HepG2 (cell line): ENCODE results near the gene SSC4D. TPM values are rescaled to one million over a fixed set of nuclear protein-coding genes. Genes with fewer than 3 reads are reported as not detected.
A peak's percentile ranks its signal among the peaks of the same experiment; 100 is the strongest.
"Not testable (repeated sequence)": the region's sequence is repeated elsewhere in the genome, so short reads cannot be mapped to it uniquely, and the experiment has no call there.

Source experiments
- ATAC-seq: fragments of 200-7000 bp; cut with Tn5 transposase; 3 replicates; pipeline ENCODE4 v1.9.1; 2020; ENCODE audit warnings: mild to moderate bottlenecking, moderate library complexity
- BruUV-seq: library from RNA; stranded (reverse); fragments of 400-500 nt; replicated peaks from 2 replicates; lab custom pipeline; 2021; lab: Mats Ljungman, UMichigan
- CTCF ChIA-PET: fragments of 300-600 bp; formaldehyde crosslinking; extraction: SDS; loops from one replicate; lab custom pipeline; 2021; ENCODE audit warnings: low total read pairs, inconsistent platforms, low intra/inter-chr PET ratio; lab: Yijun Ruan, JAX
- POLR2A ChIA-PET: fragments of 350-600 bp; sonication (Branson Sonifier 250); formaldehyde crosslinking; loops from one replicate; lab custom pipeline; 2020; ENCODE audit warnings: antibody characterized with exemption, inconsistent platforms; lab: Yijun Ruan, JAX
- DNase-seq: peaks from one replicate; pipeline ENCODE4 v3.0.0-alpha.2; 2015; ENCODE audit warnings: low spot score
- FAIRE-seq: peaks from 3 replicates; lab custom pipeline; 2011; peaks lifted over from hg19 to GRCh38; lab: Jason Lieb, UNC
- H2AFZ ChIP-seq: one replicate; pipeline ENCODE4 v1.6.1; 2011; ENCODE audit warnings: low read length, inconsistent platforms
- H3K27ac ChIP-seq: fragments of 300-600 bp; 3 replicates; pipeline ENCODE4 v1.8.0; 2011; ENCODE audit warnings: mixed run types, mild to moderate bottlenecking, mixed read lengths, low read length, inconsistent platforms; ENCODE audit not compliant: insufficient read depth; ENCODE audit errors: extremely low read length
- H3K27me3 ChIP-seq, 2 experiments: fragments of 200-600 bp in 1 of 2; 2 replicates in 1 of 2; 3 replicates in 1 of 2; pipeline versions ENCODE4 v1.6.0 to v1.8.0; 2011; ENCODE audit warnings: low read length in 2 of 2, mild to moderate bottlenecking in 2 of 2, moderate library complexity in 2 of 2, inconsistent platforms in 1 of 2; ENCODE audit not compliant: insufficient read depth in 2 of 2, control insufficient read depth in 1 of 2
- H3K36me3 ChIP-seq, 2 experiments: fragments of 200-600 bp in 1 of 2; replicated peaks in 1 of 2; 2 replicates in 1 of 2; 3 replicates in 1 of 2; pipeline versions ENCODE4 v1.5.1 to v1.8.0; 2011; ENCODE audit warnings: low read length in 2 of 2, inconsistent platforms in 1 of 2; ENCODE audit not compliant: insufficient read depth in 2 of 2, control insufficient read depth in 1 of 2
- H3K4me1 ChIP-seq: 2 replicates; pipeline ENCODE4 v1.5.1; 2012; ENCODE audit warnings: low read length, inconsistent platforms; ENCODE audit not compliant: insufficient read depth
- H3K4me2 ChIP-seq: 2 replicates; pipeline ENCODE4 v1.6.0; 2011; ENCODE audit warnings: low read depth, low read length, inconsistent platforms
- H3K4me3 ChIP-seq, 3 experiments: fragments of 200-600 bp in 1 of 3; sonication (generic), shearing (Covaris generic) in 1 of 3; replicated peaks in 1 of 3; 2 replicates each; pipeline ENCODE4 v1.5.1; 2011 to 2016; ENCODE audit warnings: low read length in 3 of 3, inconsistent platforms in 2 of 3, low read depth in 2 of 3, mild to moderate bottlenecking in 2 of 3, control low read depth in 1 of 3, mixed read lengths in 1 of 3; ENCODE audit not compliant: insufficient read depth in 1 of 3
- H3K79me2 ChIP-seq: one replicate; pipeline ENCODE4 v1.6.1; 2011; ENCODE audit warnings: low read length, inconsistent platforms; ENCODE audit not compliant: insufficient read depth
- H3K9ac ChIP-seq: 2 replicates; pipeline ENCODE4 v1.6.0; 2011; ENCODE audit warnings: mild to moderate bottlenecking, low read depth, low read length, inconsistent platforms; ENCODE audit not compliant: insufficient read depth
- H3K9me3 ChIP-seq: 2 replicates; pipeline ENCODE4 v1.5.1; 2012; ENCODE audit warnings: mild to moderate bottlenecking, low read length
- H4K20me1 ChIP-seq: 2 replicates; pipeline ENCODE4 v1.6.0; 2011; ENCODE audit warnings: inconsistent platforms, mild to moderate bottlenecking, low read length, moderate library complexity; ENCODE audit not compliant: insufficient read depth
- FOXA1 ChIP-seq, 2 experiments: fragments of 450-650 bp in 1 of 2; sonication (generic) in 1 of 2; formaldehyde crosslinking in 1 of 2; IDR thresholded peaks; 2 replicates each; pipeline versions ENCODE4 v1.4.0 to v1.6.1; 2016 to 2020; ENCODE audit warnings: missing genetic modification reagents in 1 of 2
- ZNF143 ChIP-seq: sonication (generic); formaldehyde crosslinking; IDR thresholded peaks from 2 replicates; pipeline ENCODE4 v1.4.0; 2020; ENCODE audit warnings: missing genetic modification reagents
- ZNF251 ChIP-seq: sonication (generic); formaldehyde crosslinking; IDR thresholded peaks from 2 replicates; pipeline ENCODE4 v1.9.0; 2021; ENCODE audit warnings: mild to moderate bottlenecking, missing genetic modification reagents
- ZNF333 ChIP-seq: sonication (generic); formaldehyde crosslinking; IDR thresholded peaks from 2 replicates; pipeline ENCODE4 v1.4.0; 2020; ENCODE audit warnings: mild to moderate bottlenecking, missing genetic modification reagents, borderline replicate concordance
- ZSCAN21 ChIP-seq: sonication (generic); formaldehyde crosslinking; IDR thresholded peaks from 2 replicates; pipeline ENCODE4 v1.8.0; 2022; ENCODE audit warnings: mild to moderate bottlenecking, missing genetic modification reagents, moderate library complexity, borderline replicate concordance
- WGBS: methylation state at CpG from one replicate; pipeline ENCODE4 v1.1.6; 2017; ENCODE audit warnings: low lambda C conversion rate; 5-methylcytosine and 5-hydroxymethylcytosine counted together
- in situ Hi-C: cut with HindIII; loops from 2 replicates; pipeline ENCODE4 v1.10.0; 2017; ENCODE audit warnings: low pct_unique_long_range_greater_than_20kb; ENCODE audit not compliant: extremely low pct_ligation_motif_present
- intact Hi-C: fragments of 100-400 bp; cut with micrococcal nuclease; formaldehyde crosslinking; loops from one replicate; pipeline ENCODE4 v1.10.0; 2022; ENCODE audit not compliant: unreplicated experiment
- polyA plus RNA-seq, 8 experiments: library from polyadenylated mRNA; depleted of rRNA in 3 of 8; stranded (reverse) in 7 of 8; unstranded in 1 of 8; fragments of >200 nt; fragmentation: Illumina TruSeq in 4 of 8; extraction: Trizol in 4 of 8; gene quantifications; 2 replicates each; pipeline versions ENCODE4 v1.2.1 to v1.2.3, GENCODE V29; 2011 to 2016; ENCODE audit warnings: low read depth in 4 of 8, missing spikeins in 1 of 8, mixed read lengths in 1 of 8; ENCODE audit not compliant: insufficient read depth in 1 of 8
- total RNA-seq, 5 experiments: library from RNA; depleted of rRNA; stranded (reverse); fragments of >200 nt; fragmentation: Illumina TruSeq; extraction: Trizol; gene quantifications; 2 replicates each; pipeline ENCODE4 v1.2.3, GENCODE V29; 2016; ENCODE audit warnings: low read depth in 1 of 5
- TF ChIP-seq, protein P1 (sequence below): sonication (generic); formaldehyde crosslinking; IDR thresholded peaks from 2 replicates; pipeline ENCODE4 v1.5.0; 2020; ENCODE audit warnings: mild to moderate bottlenecking, missing genetic modification reagents
- TF ChIP-seq, protein P2 (sequence below): sonication (generic); formaldehyde crosslinking; IDR thresholded peaks from 2 replicates; pipeline ENCODE4 v1.5.0; 2020; ENCODE audit warnings: mild to moderate bottlenecking, missing genetic modification reagents

The SSC4D gene
- total and polyA plus RNA-seq, 2 of the 13 experiments (the other 11 are each of a cell fraction or from before 2014, with no cell fraction given) = 33.3 to 63.8 TPM

DNA sequence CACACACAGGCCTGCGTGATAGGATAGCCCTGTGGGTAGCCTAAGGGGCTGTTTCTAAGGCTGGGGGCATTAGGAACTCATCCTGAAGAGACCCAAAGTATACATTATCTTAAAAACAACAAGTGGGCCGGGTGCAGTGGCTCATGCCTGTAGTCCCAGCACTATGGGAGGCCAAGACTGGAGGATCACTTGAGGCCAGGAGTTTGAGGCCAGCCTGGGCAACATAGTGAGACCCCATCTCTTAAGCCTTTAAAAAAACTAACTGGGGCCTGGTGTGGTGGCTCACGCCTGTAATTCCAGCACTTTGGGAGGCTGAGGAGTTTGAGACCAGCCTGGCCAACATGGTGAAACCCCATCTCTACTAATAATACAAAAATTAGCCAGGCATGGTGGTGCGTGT, 16.1 kb upstream of the SSC4D start:
- intact Hi-C loops, CTCF ChIA-PET, BruUV-seq, in situ Hi-C loops, H2AFZ ChIP-seq, H3K9me3 ChIP-seq, DNase-seq, H3K9ac ChIP-seq, H3K4me3 ChIP-seq, H3K27ac ChIP-seq, H3K4me2 ChIP-seq, ATAC-seq, H4K20me1 ChIP-seq, H3K79me2 ChIP-seq, FAIRE-seq, POLR2A ChIA-PET, H3K36me3 ChIP-seq: not testable (repeated sequence)
- peaks cover 24% of the 10 kb centered on the region; the same call in 1 of the 2 replicates for H3K4me1 ChIP-seq
- TF ChIP-seq, protein P1, sequence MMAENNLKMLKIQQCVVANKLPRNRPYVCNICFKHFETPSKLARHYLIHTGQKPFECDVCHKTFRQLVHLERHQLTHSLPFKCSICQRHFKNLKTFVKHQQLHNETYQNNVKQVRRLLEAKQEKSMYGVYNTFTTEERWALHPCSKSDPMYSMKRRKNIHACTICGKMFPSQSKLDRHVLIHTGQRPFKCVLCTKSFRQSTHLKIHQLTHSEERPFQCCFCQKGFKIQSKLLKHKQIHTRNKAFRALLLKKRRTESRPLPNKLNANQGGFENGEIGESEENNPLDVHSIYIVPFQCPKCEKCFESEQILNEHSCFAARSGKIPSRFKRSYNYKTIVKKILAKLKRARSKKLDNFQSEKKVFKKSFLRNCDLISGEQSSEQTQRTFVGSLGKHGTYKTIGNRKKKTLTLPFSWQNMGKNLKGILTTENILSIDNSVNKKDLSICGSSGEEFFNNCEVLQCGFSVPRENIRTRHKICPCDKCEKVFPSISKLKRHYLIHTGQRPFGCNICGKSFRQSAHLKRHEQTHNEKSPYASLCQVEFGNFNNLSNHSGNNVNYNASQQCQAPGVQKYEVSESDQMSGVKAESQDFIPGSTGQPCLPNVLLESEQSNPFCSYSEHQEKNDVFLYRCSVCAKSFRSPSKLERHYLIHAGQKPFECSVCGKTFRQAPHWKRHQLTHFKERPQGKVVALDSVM (CRISPR knock-in tag) = peak; percentile 52; the same call in 1 of the 2 replicates
- peaks cover 5 to 24% of the 10 kb centered on the region in 2 experiments; a peak in 3 of 5 replicates for H3K27me3 ChIP-seq
- WGBS = 53% methylated on average over 3 of the region's 4 CpGs

DNA sequence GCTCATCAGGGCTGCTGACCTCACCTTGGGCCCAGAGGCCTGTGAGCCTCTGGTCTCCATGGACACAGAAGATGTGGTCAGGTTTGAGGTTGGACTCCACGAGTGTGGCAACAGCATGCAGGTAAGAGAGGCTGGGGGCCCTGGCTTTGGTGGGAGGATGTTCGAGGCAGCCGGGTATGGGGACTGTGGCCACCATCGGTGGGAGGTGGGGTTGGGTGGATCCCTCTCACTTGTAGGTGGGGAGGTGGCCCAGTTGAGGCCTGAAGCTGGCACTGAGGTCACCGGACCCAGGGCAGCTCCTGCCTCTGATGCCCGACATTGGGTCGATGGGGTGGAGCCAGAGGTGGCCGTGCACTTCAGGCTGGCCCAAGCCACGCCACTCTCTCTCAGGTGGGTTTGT, 15.7 kb upstream of the SSC4D start:
- in situ Hi-C loops = no loop called here
- peaks cover 5 to 24% of the 10 kb centered on the region in 2 experiments; a peak in 3 of 5 replicates for H3K27me3 ChIP-seq
- H3K9me3 ChIP-seq = no peaks in the 10 kb centered on the region
- no peak overlapping the region for H3K4me2 ChIP-seq
- no peak overlapping the region for H3K27ac ChIP-seq
- peaks cover 24% of the 10 kb centered on the region; the same call in 1 of the 2 replicates for H3K4me1 ChIP-seq
- 18% methylated on average over 5 of the region's 9 CpGs for WGBS
- ChIA-PET CTCF (no interaction called here), POLR2A (no interaction called here)
- no TSS peak for BruUV-seq
- FAIRE-seq = no peak
- intact Hi-C loops = no loop called here
- H3K36me3 ChIP-seq = no peaks in the 10 kb centered on the region
- no peak overlapping the region for H3K4me3 ChIP-seq
- ATAC-seq = no peak
- H3K79me2 ChIP-seq = no peaks in the 10 kb centered on the region
- no peak overlapping the region for H3K9ac ChIP-seq
- no peaks in the 10 kb centered on the region for H4K20me1 ChIP-seq
- DNase-seq = no peak
- no peak overlapping the region for H2AFZ ChIP-seq
- TF ChIP-seq ZNF333 (no peak), ZSCAN21 (no peak), FOXA1 (IDR thresholded peaks at IDR 0.05) (no peak), FOXA1 (CRISPR knock-in tag; IDR thresholded peaks at IDR 0.05) (no peak), ZNF251 (CRISPR knock-in tag) (no peak), ZNF143 (no peak)
- TF ChIP-seq, protein P2, sequence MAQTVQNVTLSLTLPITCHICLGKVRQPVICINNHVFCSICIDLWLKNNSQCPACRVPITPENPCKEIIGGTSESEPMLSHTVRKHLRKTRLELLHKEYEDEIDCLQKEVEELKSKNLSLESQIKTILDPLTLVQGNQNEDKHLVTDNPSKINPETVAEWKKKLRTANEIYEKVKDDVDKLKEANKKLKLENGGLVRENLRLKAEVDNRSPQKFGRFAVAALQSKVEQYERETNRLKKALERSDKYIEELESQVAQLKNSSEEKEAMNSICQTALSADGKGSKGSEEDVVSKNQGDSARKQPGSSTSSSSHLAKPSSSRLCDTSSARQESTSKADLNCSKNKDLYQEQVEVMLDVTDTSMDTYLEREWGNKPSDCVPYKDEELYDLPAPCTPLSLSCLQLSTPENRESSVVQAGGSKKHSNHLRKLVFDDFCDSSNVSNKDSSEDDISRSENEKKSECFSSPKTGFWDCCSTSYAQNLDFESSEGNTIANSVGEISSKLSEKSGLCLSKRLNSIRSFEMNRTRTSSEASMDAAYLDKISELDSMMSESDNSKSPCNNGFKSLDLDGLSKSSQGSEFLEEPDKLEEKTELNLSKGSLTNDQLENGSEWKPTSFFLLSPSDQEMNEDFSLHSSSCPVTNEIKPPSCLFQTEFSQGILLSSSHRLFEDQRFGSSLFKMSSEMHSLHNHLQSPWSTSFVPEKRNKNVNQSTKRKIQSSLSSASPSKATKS (CRISPR knock-in tag) = no peak
